DOHH2 (cell line): ENCODE results near the gene INTS3.

Experiments
- H3F3A ChIP-seq: fragments of 200-600 bp; sonication (generic), shearing (Covaris generic); 2 replicates; pipeline ENCODE4 v1.6.0; 2016; ENCODE audit warnings: antibody characterized with exemption, mild to moderate bottlenecking; ENCODE audit not compliant: control insufficient read depth, insufficient read depth
- H3K27ac ChIP-seq: fragments of 200-600 bp; sonication (generic); 2 replicates; pipeline ENCODE4 v1.5.1; 2014; ENCODE audit warnings: low read depth, mild to moderate bottlenecking, low read length, moderate library complexity
- H3K27me3 ChIP-seq: fragments of 200-600 bp; sonication (generic); 2 replicates; pipeline ENCODE4 v1.6.1; 2014; ENCODE audit warnings: mild to moderate bottlenecking, low read length, mixed read lengths; ENCODE audit not compliant: control insufficient read depth
- H3K36me3 ChIP-seq: fragments of 200-600 bp; sonication (generic); 2 replicates; pipeline ENCODE4 v1.6.1; 2014; ENCODE audit warnings: mild to moderate bottlenecking, low read length, moderate library complexity, mixed read lengths; ENCODE audit not compliant: control insufficient read depth
- H3K4me1 ChIP-seq: fragments of 200-600 bp; sonication (generic); 2 replicates; pipeline ENCODE4 v1.6.1; 2014; ENCODE audit warnings: mild to moderate bottlenecking, low read length, mixed read lengths; ENCODE audit not compliant: control insufficient read depth
- H3K4me2 ChIP-seq: fragments of 200-600 bp; sonication (generic); 2 replicates; pipeline ENCODE4 v1.6.0; 2014; ENCODE audit warnings: mild to moderate bottlenecking, low read length, moderate library complexity
- H3K4me3 ChIP-seq: fragments of 200-600 bp; sonication (generic); 2 replicates; pipeline ENCODE4 v1.5.1; 2014; ENCODE audit warnings: mild to moderate bottlenecking, low read length, mixed read lengths
- H3K79me2 ChIP-seq: fragments of 200-600 bp; sonication (generic); 2 replicates; pipeline ENCODE4 v1.6.1; 2014; ENCODE audit warnings: mild to moderate bottlenecking, low read length, mixed read lengths; ENCODE audit not compliant: control insufficient read depth
- H3K9me2 ChIP-seq: fragments of 200-600 bp; sonication (generic); replicated peaks from 2 replicates; pipeline ENCODE4 v1.6.1; 2014; ENCODE audit warnings: mild to moderate bottlenecking, low read length, mixed read lengths; ENCODE audit not compliant: control insufficient read depth
- H3K9me3 ChIP-seq: fragments of 200-600 bp; sonication (generic); 2 replicates; pipeline ENCODE4 v1.6.1; 2014; ENCODE audit warnings: antibody characterized with exemption, low read length, mixed read lengths; ENCODE audit not compliant: control insufficient read depth, insufficient read depth
- H4K20me1 ChIP-seq: fragments of 200-600 bp; sonication (generic); 2 replicates; pipeline ENCODE4 v1.6.0; 2014; ENCODE audit warnings: low read depth, mild to moderate bottlenecking, antibody characterized with exemption, low read length, moderate library complexity; ENCODE audit not compliant: control insufficient read depth, insufficient read depth
- EZH2phosphoT487 ChIP-seq: fragments of 200-600 bp; sonication (generic); IDR thresholded peaks from 2 replicates; pipeline ENCODE4 v1.6.1; 2017; ENCODE audit warnings: borderline replicate concordance, mild to moderate bottlenecking, antibody characterized with exemption, low read length, moderate library complexity, mixed read lengths
- TF ChIP-seq, protein P1 (sequence below): fragments of 200-600 bp; sonication (generic); IDR thresholded peaks from one replicate; pipeline ENCODE4 v1.5.1; 2014; ENCODE audit warnings: antibody characterized with exemption, mild to moderate bottlenecking, low read depth, low read length; ENCODE audit not compliant: poor library complexity, severe bottlenecking

The INTS3 gene

DNA sequence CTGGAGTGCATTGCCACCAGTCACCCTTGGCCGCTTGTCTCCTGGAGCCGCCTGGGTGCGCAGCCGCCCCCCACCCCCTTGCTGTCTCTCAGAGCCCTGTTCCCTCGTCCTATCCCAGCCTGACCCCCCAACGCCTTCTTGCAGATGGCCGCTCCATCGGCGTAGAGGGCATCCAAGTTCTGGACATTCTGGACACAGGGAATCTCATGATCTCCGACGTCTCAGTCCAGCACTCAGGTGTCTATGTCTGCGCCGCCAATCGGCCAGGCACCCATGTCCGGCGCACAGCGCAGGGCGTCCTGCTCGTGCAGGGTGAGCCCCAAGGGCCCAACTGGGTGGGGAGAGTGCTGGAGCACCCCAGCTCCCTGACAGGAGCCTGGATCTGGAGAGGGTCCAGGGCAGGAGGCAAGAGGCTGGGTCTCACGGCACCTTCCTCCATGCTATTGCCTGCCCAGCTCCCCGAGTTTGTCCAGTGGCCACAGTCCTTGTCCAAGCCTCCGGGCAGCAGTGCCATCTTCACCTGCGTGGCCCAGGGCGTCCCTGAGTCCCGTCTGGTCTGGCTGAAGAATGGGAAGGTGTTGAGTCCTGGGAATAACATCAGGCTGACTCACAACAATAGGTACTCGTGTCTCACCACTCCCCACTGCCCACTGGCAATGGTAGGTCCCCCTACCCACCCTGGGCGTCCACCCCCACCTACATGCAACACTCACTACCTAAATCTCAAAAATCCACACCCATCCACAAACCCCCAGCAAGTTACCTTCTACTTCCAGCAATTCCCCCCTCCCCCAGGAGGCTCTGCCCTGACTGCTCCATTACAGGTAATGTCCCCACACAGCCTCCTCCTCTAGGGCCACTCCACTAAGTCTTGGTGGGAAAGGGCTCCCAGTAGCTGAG lies 72.0 kb downstream of the INTS3 start:
- Histone ChIP-seq H3K79me2 (no peaks in the 10 kb centered on the region), H3K9me2 (no peaks in the 10 kb centered on the region), H4K20me1 (no peaks in the 10 kb centered on the region), H3K9me3 (no peaks in the 10 kb centered on the region), H3F3A (peaks cover 4% of the 10 kb centered on the region; the same call in 1 of the 2 replicates), H3K27me3 (no peaks in the 10 kb centered on the region), H3K27ac (no peak overlapping the region), H3K4me2 (no peak overlapping the region), H3K4me3 (no peak overlapping the region), H3K4me1 (peaks cover 4% of the 10 kb centered on the region; the same call in 1 of the 2 replicates), H3K36me3 (peaks cover 7% of the 10 kb centered on the region; the same call in 1 of the 2 replicates)
- TF ChIP-seq, protein P1, sequence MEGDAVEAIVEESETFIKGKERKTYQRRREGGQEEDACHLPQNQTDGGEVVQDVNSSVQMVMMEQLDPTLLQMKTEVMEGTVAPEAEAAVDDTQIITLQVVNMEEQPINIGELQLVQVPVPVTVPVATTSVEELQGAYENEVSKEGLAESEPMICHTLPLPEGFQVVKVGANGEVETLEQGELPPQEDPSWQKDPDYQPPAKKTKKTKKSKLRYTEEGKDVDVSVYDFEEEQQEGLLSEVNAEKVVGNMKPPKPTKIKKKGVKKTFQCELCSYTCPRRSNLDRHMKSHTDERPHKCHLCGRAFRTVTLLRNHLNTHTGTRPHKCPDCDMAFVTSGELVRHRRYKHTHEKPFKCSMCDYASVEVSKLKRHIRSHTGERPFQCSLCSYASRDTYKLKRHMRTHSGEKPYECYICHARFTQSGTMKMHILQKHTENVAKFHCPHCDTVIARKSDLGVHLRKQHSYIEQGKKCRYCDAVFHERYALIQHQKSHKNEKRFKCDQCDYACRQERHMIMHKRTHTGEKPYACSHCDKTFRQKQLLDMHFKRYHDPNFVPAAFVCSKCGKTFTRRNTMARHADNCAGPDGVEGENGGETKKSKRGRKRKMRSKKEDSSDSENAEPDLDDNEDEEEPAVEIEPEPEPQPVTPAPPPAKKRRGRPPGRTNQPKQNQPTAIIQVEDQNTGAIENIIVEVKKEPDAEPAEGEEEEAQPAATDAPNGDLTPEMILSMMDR = no peak

DNA sequence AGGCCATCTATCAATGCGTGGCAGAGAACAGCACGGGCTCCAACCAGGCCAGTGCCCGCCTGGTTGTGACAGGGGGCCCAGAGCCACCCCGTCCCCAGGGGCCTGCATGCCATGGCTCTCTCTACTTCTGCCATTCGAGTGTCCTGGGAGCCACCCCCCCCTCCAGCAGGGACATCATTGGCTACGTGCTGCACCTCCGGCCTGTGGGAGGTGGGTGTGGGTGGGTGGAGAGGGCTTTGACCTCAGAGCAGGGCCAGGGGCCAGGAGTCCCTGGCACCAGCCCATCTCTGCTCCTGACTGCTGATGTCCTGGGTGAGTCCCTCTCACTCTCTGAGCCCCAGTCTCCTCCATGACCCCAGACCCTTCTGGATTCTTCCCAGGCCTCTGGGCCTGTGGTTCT lies 72.7 kb downstream of the INTS3 start:
- no peaks in the 10 kb centered on the region for H3K27me3 ChIP-seq
- peaks cover 5% of the 10 kb centered on the region for H3F3A ChIP-seq
- no peak overlapping the region for H3K4me3 ChIP-seq
- H3K9me3 ChIP-seq = no peaks in the 10 kb centered on the region
- no peak overlapping the region for H3K27ac ChIP-seq
- H4K20me1 ChIP-seq = no peaks in the 10 kb centered on the region
- no peak overlapping the region for H3K4me2 ChIP-seq
- H3K9me2 ChIP-seq = no peaks in the 10 kb centered on the region
- peaks cover 7% of the 10 kb centered on the region for H3K36me3 ChIP-seq
- no peaks in the 10 kb centered on the region for H3K79me2 ChIP-seq
- no peak for TF ChIP-seq EZH2phosphoT487
- TF ChIP-seq, protein P1 = no peak
- peaks cover 11% of the 10 kb centered on the region for H3K4me1 ChIP-seq

DNA sequence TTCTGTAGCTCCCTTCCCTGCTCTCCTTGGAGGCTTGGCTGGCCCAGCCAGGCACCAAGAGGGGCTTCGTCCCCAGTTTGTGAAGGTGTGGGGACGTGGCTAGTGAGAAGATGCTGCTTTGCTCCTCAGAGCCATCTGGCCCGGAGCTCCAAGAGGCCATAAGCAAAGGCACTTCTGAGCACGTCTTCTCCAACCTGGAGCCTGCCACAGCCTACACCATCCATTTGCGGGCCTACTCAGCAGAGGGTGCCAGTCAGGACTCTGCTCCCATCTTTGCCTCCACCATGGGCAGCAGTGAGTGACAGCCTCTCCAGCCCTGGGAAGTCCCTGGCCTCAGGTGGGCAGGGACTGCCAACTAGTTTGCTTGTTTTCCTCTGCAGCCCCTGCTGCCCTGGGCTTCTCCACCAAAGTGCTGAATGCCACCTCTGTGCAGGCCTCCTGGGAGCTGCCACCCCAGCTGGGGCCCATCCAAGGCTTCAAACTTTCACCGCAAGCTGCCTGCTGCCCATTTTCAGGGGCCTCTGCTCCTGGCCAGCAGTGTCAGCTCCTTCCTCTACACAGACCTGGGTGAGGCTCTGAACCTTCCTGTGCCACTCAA lies 73.3 kb downstream of the INTS3 start:
- Histone ChIP-seq H3K4me1 (peaks cover 17% of the 10 kb centered on the region), H3K36me3 (peaks cover 7% of the 10 kb centered on the region), H3K27ac (no peak overlapping the region), H3K9me2 (no peaks in the 10 kb centered on the region), H4K20me1 (no peaks in the 10 kb centered on the region), H3K4me2 (no peak overlapping the region), H3K9me3 (no peaks in the 10 kb centered on the region), H3K4me3 (no peak overlapping the region), H3F3A (peaks cover 10% of the 10 kb centered on the region), H3K27me3 (no peaks in the 10 kb centered on the region), H3K79me2 (no peaks in the 10 kb centered on the region)
- no peak for TF ChIP-seq EZH2phosphoT487
- TF ChIP-seq, protein P1 = no peak
